Measurements from ENCODE around the gene CCNB2.
"Not testable (repeated sequence)": the region's sequence is repeated elsewhere in the genome, so short reads cannot be mapped to it uniquely, and the experiment has no call there.

CCNB2 gene

DNA sequence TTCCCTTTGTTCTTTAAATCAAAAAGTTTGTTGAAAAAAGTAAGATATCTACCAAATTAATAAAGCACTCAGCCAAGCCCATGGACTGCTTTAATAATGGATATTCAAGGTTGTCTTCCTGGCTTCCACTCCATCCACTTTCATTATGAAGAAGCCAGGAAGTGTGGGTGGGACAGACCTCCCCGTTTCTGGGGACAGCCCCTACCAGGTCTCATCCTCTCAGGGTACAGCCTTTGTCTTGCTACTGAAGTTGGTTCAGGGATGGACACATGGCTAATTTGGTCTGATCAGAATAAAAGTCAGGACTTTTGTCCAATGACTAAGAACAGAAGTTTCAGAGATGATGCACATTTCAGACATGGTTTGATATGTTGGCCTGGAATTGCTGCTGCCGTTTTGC, 32.6 kb downstream of the CCNB2 start:
- no peak for DNase-seq

DNA sequence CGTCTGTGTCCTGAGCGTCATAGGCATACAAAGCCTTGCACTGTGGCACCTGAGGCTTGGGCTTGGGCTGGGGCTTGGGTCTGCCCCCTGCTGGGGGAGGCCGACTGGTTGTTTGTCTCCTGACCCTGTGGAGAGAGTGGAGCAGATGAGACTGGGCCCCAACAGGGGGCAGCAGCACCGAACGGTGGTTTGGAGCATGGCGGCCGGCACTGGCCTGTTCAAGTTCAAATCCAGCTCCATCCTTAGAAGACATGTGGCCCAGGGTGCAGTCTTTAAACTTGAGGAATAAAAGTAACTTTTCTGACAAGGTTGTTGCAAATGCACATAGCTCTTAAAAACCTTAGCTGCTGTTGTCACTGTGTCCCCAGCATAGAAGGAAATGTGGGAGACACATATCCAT, 33.3 kb downstream of the CCNB2 start:
- peak; percentile 67 for DNase-seq

- no peak for DNase-seq
These were observed 35.7 kb downstream of the CCNB2 start for GRCh38 chr15:59140422-59141226.

DNA sequence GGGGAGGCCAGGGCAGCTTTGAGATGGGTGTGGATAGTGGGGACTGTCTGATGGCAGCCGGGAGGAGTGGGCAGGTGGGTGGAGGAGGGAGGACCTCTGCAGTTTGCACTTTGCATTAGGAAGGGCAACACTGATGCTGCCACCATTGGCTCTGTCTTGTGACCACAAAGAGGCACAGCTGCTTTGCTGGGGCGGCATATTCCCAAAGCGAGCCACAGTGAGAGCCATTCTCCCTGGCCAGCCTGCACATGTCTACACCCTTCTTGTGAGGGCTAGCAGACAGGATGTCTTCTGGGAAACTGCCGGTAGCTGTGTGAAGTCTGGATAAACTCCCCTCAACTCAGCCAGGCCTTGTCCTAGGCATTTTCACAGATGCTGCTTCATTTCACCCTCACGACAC, 38.3 kb downstream of the CCNB2 start:
- no peak for DNase-seq

DNA sequence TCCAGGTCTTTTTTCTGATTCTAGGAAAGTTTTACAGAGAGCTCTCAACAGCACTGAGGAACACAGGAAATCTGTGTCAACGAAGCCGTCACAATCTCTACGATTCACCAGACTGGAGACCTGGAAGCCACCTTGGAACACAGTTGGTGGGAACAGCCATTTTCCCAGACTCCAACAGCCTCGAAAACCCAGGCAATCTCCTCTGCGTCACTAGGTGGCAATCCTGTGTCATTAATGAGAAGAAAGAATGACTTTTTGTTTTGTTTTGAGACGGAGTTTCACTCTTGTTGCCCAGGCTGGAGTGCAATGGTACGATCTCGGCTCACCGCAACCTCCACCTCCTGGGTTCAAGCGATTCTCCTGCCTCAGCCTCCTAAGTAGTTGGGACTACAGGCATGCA, 39.6 kb downstream of the CCNB2 start:
- not testable (repeated sequence) for DNase-seq

DNA sequence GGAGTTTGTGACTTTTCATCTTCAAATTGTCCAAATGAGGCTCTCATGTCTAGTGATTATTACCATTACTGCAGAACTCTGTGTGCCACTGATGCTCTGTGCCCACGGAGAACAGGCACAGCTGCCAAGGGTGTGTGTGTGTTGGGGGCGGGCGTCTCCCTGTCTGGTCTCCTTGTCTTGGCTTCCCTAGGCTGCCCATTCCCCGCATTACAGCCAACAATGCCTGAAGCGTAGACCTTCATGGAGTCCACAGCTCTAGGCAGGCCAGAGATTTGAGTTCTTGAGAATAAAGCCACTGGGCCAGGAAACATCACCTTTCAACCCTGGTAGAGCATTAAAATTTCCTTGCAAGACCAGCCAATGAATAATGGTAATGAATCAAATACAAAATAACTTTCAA, 42.7 kb downstream of the CCNB2 start:
- DNase-seq, result no peak

GRCh38 chr15:59148153-59148833, 43.3 kb downstream of the CCNB2 start:
- no peak for DNase-seq

GRCh38 chr15:59150185-59150584, 45.2 kb downstream of the CCNB2 start:
- no peak for DNase-seq

DNA sequence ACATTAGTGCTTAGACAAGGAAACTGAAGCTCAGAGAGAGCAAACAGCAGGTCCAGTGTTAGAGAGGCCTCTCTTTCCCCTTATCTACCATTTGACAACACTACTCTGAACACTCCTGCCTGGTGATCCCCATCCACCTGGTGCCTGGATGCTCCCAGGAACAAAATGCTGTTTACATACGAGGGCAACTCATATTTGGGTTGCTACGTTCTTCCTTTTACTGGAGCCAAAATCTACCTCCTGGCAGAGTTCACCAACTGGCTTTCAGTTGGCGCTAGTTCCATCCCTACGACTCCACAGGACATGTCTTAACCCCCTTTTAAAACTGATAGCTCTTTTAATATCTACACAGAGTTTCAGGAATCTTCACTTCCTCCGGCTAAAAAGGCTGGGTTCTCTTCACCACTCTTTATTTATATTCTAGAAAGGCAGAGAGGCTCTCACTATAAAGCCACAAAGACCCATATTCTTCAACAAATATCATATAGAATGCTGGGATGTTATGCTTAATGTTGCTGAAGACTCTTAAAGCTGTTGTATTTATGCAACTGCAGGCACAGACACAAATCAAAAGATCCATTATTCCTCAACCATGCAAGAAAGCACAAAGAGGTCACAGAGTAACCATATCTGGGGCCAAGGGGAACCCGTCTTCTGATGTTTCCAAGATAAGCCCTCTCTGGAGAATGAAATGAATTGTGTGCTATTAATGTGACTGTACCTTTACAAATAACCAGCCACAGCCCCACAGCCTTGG, 47.9 kb downstream of the CCNB2 start:
- no peak for DNase-seq

- DNase-seq, result no peak
These were observed 48.5 kb downstream of the CCNB2 start for GRCh38 chr15:59153466-59153865.

DNA sequence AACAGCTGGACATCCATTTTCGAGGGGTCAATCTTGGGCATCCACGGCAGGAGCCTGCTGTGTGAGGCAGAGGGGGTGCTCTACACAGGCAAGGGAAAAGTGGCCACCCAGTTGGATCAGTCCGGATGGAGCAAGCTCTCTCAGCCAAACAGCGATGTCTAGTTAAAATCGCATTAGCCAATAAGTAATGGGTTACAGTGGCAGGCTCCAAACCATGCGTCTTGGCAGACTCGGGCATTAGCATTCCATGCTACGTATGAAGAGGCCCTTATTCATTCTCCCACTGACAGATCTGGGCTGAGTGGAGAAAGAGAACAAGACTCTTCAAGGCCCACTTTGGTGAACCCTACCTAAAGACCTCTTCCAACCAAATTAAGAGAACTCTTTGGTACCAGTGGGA, 49.3 kb downstream of the CCNB2 start:
- no peak for DNase-seq

DNA sequence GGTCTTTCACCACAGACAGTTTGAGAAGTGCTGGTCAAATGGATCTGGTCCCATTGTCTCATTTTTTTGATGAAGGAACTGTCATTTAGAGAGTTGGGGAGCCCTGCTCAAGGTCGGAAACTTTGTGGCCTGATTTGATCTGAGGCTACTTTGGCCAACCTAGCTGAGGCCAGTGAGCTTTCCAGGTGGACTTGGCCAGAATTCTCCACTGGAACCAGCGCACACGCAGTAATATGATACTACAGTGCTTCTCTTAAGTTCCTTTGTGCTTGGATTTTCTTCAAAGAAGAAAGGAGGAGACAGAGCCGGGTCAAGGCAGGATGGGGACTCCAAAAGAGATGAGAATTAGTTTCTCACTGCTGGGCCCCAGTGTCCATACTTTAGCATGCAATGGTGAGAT, 50.5 kb downstream of the CCNB2 start:
- no peak for DNase-seq

GRCh38 chr15:59157396-59157795, 52.5 kb downstream of the CCNB2 start:
- no peak for DNase-seq

- no peak for DNase-seq
These were observed 53.1 kb downstream of the CCNB2 start for GRCh38 chr15:59157840-59158700.

DNA sequence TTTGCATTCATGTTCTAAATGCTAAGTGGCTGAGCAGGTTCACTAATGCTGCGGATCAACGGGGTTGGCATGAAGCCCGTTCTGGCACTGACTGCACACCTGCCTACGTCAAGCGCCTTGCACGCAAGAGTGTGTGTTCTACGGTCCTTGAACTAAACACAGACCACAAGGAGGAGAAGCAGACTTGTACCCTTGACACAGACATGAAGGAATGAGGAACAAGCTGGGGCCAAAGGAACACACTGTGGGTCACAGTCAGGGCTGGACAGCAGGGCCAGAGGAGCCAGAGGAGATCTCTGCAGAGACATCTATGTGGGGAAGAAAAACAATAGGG, 53.7 kb downstream of the CCNB2 start:
- no peak for DNase-seq

- DNase-seq, result no peak
These were observed 54.3 kb downstream of the CCNB2 start for GRCh38 chr15:59159210-59159609.

GRCh38 chr15:59160880-59161593, 56.1 kb downstream of the CCNB2 start:
- peak; percentile 16 for DNase-seq

DNA sequence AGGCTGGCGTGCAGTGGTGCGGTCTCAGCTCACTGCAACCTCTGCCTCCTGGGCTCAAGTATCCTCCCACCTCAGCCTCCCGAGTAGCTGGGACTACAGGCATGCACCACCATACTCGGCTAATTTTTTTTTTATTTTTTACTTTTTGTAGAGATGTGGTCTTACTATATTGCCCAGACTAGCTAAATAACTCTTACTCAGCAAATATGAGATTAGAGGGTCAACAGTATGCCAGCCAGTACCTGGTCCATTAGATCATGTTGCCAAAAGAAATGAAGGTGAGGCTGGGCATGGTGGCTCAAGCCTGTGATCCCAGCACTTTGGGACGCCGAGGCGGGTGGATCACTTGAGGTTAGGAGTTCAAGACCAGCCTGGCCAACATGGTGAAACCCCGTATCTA, 57.1 kb downstream of the CCNB2 start:
- DNase-seq, result not testable (repeated sequence)

DNA sequence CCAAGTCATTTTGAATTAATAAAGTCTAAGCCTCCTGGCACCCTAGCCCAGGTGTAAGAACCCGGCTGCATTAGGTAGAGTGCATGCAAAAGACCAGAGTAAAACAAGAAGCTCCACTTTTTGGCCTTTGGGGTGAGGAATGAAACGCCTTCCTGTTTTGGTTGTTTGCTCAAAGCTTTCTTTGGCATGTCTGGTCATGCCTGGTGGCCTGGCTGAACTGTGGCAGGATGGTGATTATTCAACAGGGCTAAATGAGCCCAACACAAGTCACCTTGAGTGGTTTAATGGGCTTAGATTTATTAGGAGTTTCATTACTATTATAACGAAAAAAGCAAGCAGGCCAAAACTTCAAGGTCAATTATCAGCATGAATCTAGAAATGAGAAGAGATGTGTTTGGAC, 60.8 kb downstream of the CCNB2 start:
- no peak for DNase-seq

- no peak for DNase-seq
These were observed 61.2 kb downstream of the CCNB2 start for GRCh38 chr15:59166166-59166565.

DNA sequence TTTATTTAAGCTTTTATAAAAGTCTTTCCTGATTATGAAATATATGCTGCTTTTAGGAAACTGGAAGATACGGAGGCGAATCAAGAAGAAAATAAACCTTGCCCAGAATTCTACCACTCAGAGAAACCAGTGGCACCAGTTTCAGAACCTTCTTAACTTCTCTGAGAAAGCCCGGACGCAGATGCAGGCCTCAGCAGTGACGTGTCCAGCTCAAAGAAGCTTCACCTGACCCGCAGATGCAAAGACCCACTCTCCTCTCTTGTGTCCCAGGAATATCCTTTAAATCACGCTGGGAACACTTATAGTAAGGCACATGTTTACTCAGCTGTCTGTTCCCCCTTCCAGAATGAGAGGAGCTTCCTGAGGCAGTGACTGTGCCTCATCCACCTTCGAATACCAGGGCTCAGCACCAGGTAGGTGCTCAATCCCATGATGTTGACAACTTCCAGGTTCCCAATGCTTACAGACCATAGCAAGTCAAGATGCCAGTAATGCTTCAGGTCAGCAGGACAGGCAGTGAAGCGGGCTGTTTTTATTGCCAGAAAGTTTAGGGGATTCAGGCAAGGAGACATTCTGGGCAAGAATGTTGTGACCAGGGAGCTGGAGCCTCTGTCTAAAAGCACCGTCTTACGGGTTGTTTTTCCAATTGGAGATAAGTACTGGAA, 61.8 kb downstream of the CCNB2 start:
- DNase-seq, result no peak

- no peak for DNase-seq
These were observed 63.6 kb downstream of the CCNB2 start for GRCh38 chr15:59168536-59168935.
